GM23248 (cell line): ENCODE results near the gene PCDHA11. TPM values are rescaled to one million over a fixed set of nuclear protein-coding genes. Genes with fewer than 3 reads are reported as not detected.
"Not testable (repeated sequence)": the region's sequence is repeated elsewhere in the genome, so short reads cannot be mapped to it uniquely, and the experiment has no call there.

ENCODE experiments used
- DNase-seq: peaks from one replicate; pipeline ENCODE4 v3.0.0-alpha.2; 2015
- H2AFZ ChIP-seq: fragments of 200-600 bp; sonication (generic); 2 replicates; pipeline ENCODE4 v1.6.1; 2016; ENCODE audit warnings: antibody characterized with exemption
- H3F3A ChIP-seq: fragments of 200-600 bp; sonication (generic); 2 replicates; pipeline ENCODE4 v1.6.1; 2016; ENCODE audit warnings: mild to moderate bottlenecking, antibody characterized with exemption, mixed run types; ENCODE audit not compliant: insufficient read depth
- H3K27ac ChIP-seq: fragments of 200-600 bp; sonication (generic); 2 replicates; pipeline ENCODE4 v1.5.1; 2016; ENCODE audit warnings: mild to moderate bottlenecking
- H3K27me3 ChIP-seq: fragments of 200-600 bp; sonication (generic); replicated peaks from 2 replicates; pipeline ENCODE4 v1.6.1; 2016; ENCODE audit warnings: mild to moderate bottlenecking; ENCODE audit not compliant: insufficient read depth
- H3K36me3 ChIP-seq: fragments of 200-600 bp; sonication (generic); 2 replicates; pipeline ENCODE4 v1.6.1; 2016; ENCODE audit warnings: low read depth, mild to moderate bottlenecking
- H3K4me1 ChIP-seq: fragments of 200-600 bp; sonication (generic); 2 replicates; pipeline ENCODE4 v1.6.1; 2016; ENCODE audit warnings: mild to moderate bottlenecking; ENCODE audit not compliant: insufficient read depth
- H3K4me2 ChIP-seq: fragments of 200-600 bp; sonication (generic); one replicate; pipeline ENCODE4 v1.6.1; 2016; ENCODE audit warnings: mild to moderate bottlenecking; ENCODE audit not compliant: unreplicated experiment
- H3K4me3 ChIP-seq: fragments of 200-600 bp; sonication (generic); 2 replicates; pipeline ENCODE4 v1.5.1; 2016; ENCODE audit warnings: mild to moderate bottlenecking
- H3K79me2 ChIP-seq: fragments of 200-600 bp; sonication (generic); 2 replicates; pipeline ENCODE4 v1.6.1; 2016; ENCODE audit warnings: mild to moderate bottlenecking; ENCODE audit not compliant: insufficient read depth
- H3K9ac ChIP-seq: fragments of 200-600 bp; sonication (generic); 2 replicates; pipeline ENCODE4 v1.6.1; 2016; ENCODE audit warnings: mild to moderate bottlenecking
- H3K9me2 ChIP-seq: fragments of 200-600 bp; sonication (generic); 2 replicates; pipeline ENCODE4 v1.6.1; 2016; ENCODE audit warnings: mixed run types, mild to moderate bottlenecking, moderate library complexity; ENCODE audit not compliant: insufficient read depth
- H3K9me3 ChIP-seq: fragments of 200-600 bp; sonication (generic); one replicate; pipeline ENCODE4 v1.6.1; 2017; ENCODE audit warnings: low read depth
- H4K20me1 ChIP-seq: fragments of 200-600 bp; sonication (generic); 2 replicates; pipeline ENCODE4 v1.6.0; 2016; ENCODE audit not compliant: insufficient read depth
- EZH2 ChIP-seq: fragments of 200-600 bp; sonication (generic); IDR thresholded peaks from 2 replicates; pipeline ENCODE4 v1.6.1; 2018; ENCODE audit warnings: antibody characterized with exemption, mild to moderate bottlenecking; ENCODE audit not compliant: insufficient read depth, poor library complexity, severe bottlenecking
- EZH2phosphoT487 ChIP-seq: fragments of 200-600 bp; sonication (generic); IDR thresholded peaks from 2 replicates; pipeline ENCODE4 v1.6.1; 2018; ENCODE audit warnings: antibody characterized with exemption, moderate library complexity, mild to moderate bottlenecking, low read depth; ENCODE audit not compliant: insufficient read depth
- WGBS, 2 experiments: methylation state at CpG; one replicate each; pipeline ENCODE4 v1.1.6; 2015 to 2017; ENCODE audit warnings: low lambda C conversion rate in 2 of 2, low coverage in 1 of 2; ENCODE audit errors: missing lambda C conversion rate in 2 of 2; 5-methylcytosine and 5-hydroxymethylcytosine counted together
- in situ Hi-C: fragments of 300-500 bp; cut with MboI; formaldehyde crosslinking; loops from 2 replicates; pipeline ENCODE4 v1.15.0; 2020
- polyA plus RNA-seq: library from polyadenylated mRNA; unstranded; fragments of >200 nt; fragmentation: Nextera tagmentation; extraction: Ambion mirVana; gene quantifications from 2 replicates; pipeline ENCODE4 v1.2.1, GENCODE V29; 2016
- total RNA-seq: library from RNA; depleted of rRNA; stranded (reverse); fragments of >200 nt; shearing (Covaris generic); gene quantifications from 2 replicates; pipeline ENCODE4 v1.2.3, GENCODE V29; 2014; rRNA removed

The PCDHA11 gene
- not detected in 2 replicates for total RNA-seq
- not detected in 2 replicates for polyA plus RNA-seq

- no peaks in the 10 kb centered on the region for H3K27me3 ChIP-seq
- H3K4me1 ChIP-seq: no peaks in the 10 kb centered on the region
- H3K9me3 ChIP-seq: no peaks in the 10 kb centered on the region
- H3K4me3 ChIP-seq: no peak within 1 kb of the TSS
- no peak within 1 kb of the TSS for H3K27ac ChIP-seq
- no peaks in the 10 kb centered on the region for H3F3A ChIP-seq
- H3K4me2 ChIP-seq: no peak within 1 kb of the TSS
- peak; percentile 2 for DNase-seq
- no peak within 1 kb of the TSS for H2AFZ ChIP-seq
- H4K20me1 ChIP-seq: no peaks in the 10 kb centered on the region
- in situ Hi-C loops: no loop called here
- H3K9ac ChIP-seq: no peak within 1 kb of the TSS
- H3K9me2 ChIP-seq: no peaks in the 10 kb centered on the region
- H3K79me2 ChIP-seq: no peaks in the 10 kb centered on the region
- no peaks in the 10 kb centered on the region for H3K36me3 ChIP-seq
- WGBS, 2 experiments: 13 to 14% methylated on average over 41 of the region's 41 CpGs
- TF ChIP-seq EZH2 (no peak), EZH2phosphoT487 (no peak)
Observed at GRCh38 chr5:140868721-140869554, at the start of gene PCDHA11. TSS of gene PCDHA11 (plus strand) at chr5:140868957. CDS start at chr5:140869104, 147 bp downstream.

- Histone ChIP-seq H3F3A (no peaks in the 10 kb centered on the region), H4K20me1 (no peaks in the 10 kb centered on the region), H3K9me2 (no peaks in the 10 kb centered on the region), H3K4me3 (no peak within 1 kb of the TSS), H3K4me1 (no peaks in the 10 kb centered on the region), H3K27me3 (no peaks in the 10 kb centered on the region), H3K79me2 (no peaks in the 10 kb centered on the region), H3K9ac (no peak within 1 kb of the TSS), H2AFZ (no peak within 1 kb of the TSS), H3K36me3 (no peaks in the 10 kb centered on the region), H3K4me2 (no peak within 1 kb of the TSS), H3K9me3 (no peaks in the 10 kb centered on the region), H3K27ac (no peak within 1 kb of the TSS)
- in situ Hi-C loops: no loop called here
- WGBS, 2 experiments: 26 to 29% methylated on average over 37 to 39 of the region's 39 CpGs
- DNase-seq: peak; percentile 34
- TF ChIP-seq EZH2phosphoT487 (no peak), EZH2 (no peak)
Observed at GRCh38 chr5:140821375-140822280, 47.1 kb upstream of the PCDHA11 start, which contains the start of gene PCDHA5. TSS of gene PCDHA5 (plus strand) at chr5:140821613.

DNA sequence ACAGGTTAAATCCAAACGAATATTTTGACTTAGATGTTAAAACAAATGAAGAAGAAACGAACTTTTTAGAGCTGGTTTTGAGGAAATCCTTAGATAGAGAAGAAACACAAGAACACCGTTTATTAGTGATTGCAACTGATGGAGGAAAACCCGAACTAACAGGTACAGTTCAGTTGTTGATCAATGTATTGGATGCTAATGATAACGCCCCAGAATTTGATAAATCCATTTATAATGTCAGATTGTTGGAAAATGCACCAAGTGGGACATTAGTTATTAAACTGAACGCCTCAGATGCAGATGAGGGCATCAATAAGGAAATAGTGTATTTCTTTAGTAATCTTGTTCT, 46.5 kb upstream of the PCDHA11 start:
- DNase-seq: no peak
- Histone ChIP-seq H2AFZ (no peak overlapping the region), H3K4me1 (no peaks in the 10 kb centered on the region), H3K4me2 (no peak overlapping the region), H3K79me2 (no peaks in the 10 kb centered on the region), H3K9ac (no peak overlapping the region), H3K9me2 (no peaks in the 10 kb centered on the region), H3K36me3 (no peaks in the 10 kb centered on the region), H3K27ac (no peak overlapping the region), H3K27me3 (no peaks in the 10 kb centered on the region), H4K20me1 (no peaks in the 10 kb centered on the region), H3K4me3 (no peak overlapping the region), H3F3A (no peaks in the 10 kb centered on the region), H3K9me3 (no peaks in the 10 kb centered on the region)
- TF ChIP-seq EZH2phosphoT487: no peak
- no peak for TF ChIP-seq EZH2
- in situ Hi-C loops: no loop called here
- 16 to 21% methylated on average over 6 of the region's 6 CpGs for WGBS, 2 experiments

DNA sequence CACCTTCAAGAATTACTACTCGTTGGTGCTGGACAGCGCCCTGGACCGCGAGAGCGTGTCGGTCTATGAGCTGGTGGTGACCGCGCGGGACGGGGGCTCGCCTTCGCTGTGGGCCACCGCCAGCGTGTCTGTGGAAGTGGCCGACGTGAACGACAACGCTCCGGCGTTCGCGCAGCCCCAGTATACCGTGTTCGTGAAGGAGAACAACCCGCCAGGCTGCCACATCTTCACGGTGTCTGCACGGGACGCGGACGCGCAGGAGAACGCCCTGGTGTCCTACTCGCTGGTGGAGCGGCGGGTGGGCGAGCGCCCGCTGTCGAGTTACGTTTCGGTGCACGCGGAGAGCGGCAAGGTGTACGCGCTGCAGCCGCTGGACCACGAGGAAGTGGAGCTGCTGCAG, 45.8 kb upstream of the PCDHA11 start:
- H3K27me3 ChIP-seq, H3K9me2 ChIP-seq, in situ Hi-C loops, H4K20me1 ChIP-seq, H3F3A ChIP-seq, H3K4me2 ChIP-seq, H3K4me3 ChIP-seq, H3K27ac ChIP-seq, H3K4me1 ChIP-seq, H3K9me3 ChIP-seq, DNase-seq, H3K36me3 ChIP-seq, H3K79me2 ChIP-seq, H3K9ac ChIP-seq, H2AFZ ChIP-seq: not testable (repeated sequence)
- WGBS, 2 experiments: 41 to 43% methylated on average over 36 to 48 of the region's 48 CpGs
